Neural progenitor cell (in vitro differentiated cells): Measurements from ENCODE around the gene TMUB1.

Experiments
- EZH2 ChIP-seq: fragments of 200-600 bp; sonication (generic); IDR thresholded peaks from 2 replicates; pipeline ENCODE4 v1.6.1; 2017; ENCODE audit warnings: antibody characterized with exemption, mild to moderate bottlenecking, moderate library complexity
- EZH2phosphoT487 ChIP-seq: fragments of 200-600 bp; sonication (generic); IDR thresholded peaks from 2 replicates; pipeline ENCODE4 v1.6.1; 2017; ENCODE audit warnings: antibody characterized with exemption

- TF ChIP-seq EZH2phosphoT487 (no peak), EZH2 (no peak)
Measured at GRCh38 chr7:151086802-151087244, 3.5 kb upstream of the TMUB1 start.
